Spleen (tissue), 7 donors: ENCODE results near the gene BOD1L1.

ENCODE experiments used
- CTCF ChIP-seq, 11 experiments: fragments of 200-600 bp in 7 of 11; fragments of 450-650 bp in 4 of 11; sonication (generic) in 4 of 11; IDR thresholded peaks in 8 of 11; conservative IDR thresholded peaks in 3 of 11; 1 replicate in 7 of 11; 2 replicates in 4 of 11; pipeline versions ENCODE4 v1.4.0 to v1.8.0; 2016 to 2021; ENCODE audit warnings: antibody characterized with exemption in 11 of 11, inconsistent platforms in 4 of 11, mild to moderate bottlenecking in 1 of 11
- POLR2A ChIP-seq, 3 donors: fragments of 450-650 bp; IDR thresholded peaks; one replicate each; pipeline ENCODE4 v1.5.1; 2017; ENCODE audit warnings: antibody characterized with exemption in 3 of 3, mild to moderate bottlenecking in 1 of 3
- donor health status: DM: no; HTN: no; CAD: no; lungs with moderate emphysema.
- donor health status: DM: no; HTN: no; CAD: no.
- donor health status: DM: no; HTN: no; CAD: no.

GRCh38 chr4:13612569-13612968, 15.0 kb downstream of the BOD1L1 start:
- no peak for TF ChIP-seq CTCF (IDR thresholded peaks at IDR 0.05 in 8 of 11, conservative IDR thresholded peaks at IDR 0.05 in 3 of 11)
- TF ChIP-seq POLR2A (IDR thresholded peaks at IDR 0.05) = no peak
